T-helper 1 cell treated with Interleukin-12 subunit alpha and Interleukin-12 subunit beta and Interleukin-4 antibody, amounts not matched to agents 30 ng/mL and 1 ng/mL, for 36 hours (primary cell): ENCODE measurements around the gene RPN2. TPM values are rescaled to one million over a fixed set of nuclear protein-coding genes. Genes with fewer than 3 reads are reported as not detected.

Experiments
- intact Hi-C: fragments of 100-400 bp; cut with micrococcal nuclease; formaldehyde crosslinking; loops from one replicate; pipeline ENCODE4 v1.15.1; 2024
- total RNA-seq: library from RNA; stranded (reverse); gene quantifications from 2 replicates; pipeline ENCODE4 v1.2.3, GENCODE V29; 2022

RPN2 gene
- total RNA-seq, 1 donor from 2014 or later = 237 TPM

- intact Hi-C loops = loop anchor here (2.0 to 5.0 kb wide), 6 partner anchors 165 to 1725 kb away; partner anchors contain the start of genes CEP250, RBM39, SAMHD1 and SLA2
Measured at GRCh38 chr20:37179683-37180524, 774 bp downstream of the RPN2 start.

DNA sequence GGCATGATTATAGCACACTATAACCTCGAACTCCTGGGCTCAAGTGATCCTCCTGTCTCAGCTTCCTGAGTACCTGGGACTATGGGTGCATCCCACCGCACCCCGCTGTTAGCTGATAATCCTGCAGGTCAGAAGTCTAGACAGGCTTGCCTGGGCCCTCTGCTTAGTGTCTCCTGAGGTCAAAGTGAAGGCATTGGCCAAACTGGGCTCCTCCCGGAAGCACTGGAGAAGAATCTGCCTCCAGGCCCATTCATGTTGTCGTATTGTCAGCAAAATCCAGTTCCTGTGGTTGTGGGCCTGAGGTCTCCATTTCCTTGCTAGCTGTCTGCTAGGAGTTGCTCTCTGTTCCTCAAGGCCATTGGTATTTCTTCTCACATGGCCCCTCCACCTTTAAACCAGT lies 6.6 kb downstream of the RPN2 start:
- intact Hi-C loops = no loop called here

DNA sequence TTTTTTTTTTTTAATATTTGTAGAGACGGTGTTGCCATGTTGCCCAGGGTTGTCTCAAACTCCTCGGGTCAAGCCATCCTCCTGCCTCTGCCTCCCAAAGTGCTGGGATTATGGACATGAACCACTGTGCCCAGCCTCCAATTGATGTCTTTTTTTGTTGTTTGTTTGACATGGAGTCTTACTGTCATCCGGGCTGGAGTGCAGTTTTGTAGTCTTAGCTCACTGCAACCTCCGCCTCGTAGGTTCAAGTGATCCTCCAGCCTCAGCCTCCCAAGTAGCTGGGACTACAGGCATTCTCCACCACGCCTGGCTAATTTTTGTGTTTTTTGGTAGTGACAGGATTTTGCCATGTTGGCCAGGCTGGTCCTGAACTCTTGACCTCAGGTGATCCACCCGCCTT lies 9.7 kb downstream of the RPN2 start:
- intact Hi-C loops = no loop called here

DNA sequence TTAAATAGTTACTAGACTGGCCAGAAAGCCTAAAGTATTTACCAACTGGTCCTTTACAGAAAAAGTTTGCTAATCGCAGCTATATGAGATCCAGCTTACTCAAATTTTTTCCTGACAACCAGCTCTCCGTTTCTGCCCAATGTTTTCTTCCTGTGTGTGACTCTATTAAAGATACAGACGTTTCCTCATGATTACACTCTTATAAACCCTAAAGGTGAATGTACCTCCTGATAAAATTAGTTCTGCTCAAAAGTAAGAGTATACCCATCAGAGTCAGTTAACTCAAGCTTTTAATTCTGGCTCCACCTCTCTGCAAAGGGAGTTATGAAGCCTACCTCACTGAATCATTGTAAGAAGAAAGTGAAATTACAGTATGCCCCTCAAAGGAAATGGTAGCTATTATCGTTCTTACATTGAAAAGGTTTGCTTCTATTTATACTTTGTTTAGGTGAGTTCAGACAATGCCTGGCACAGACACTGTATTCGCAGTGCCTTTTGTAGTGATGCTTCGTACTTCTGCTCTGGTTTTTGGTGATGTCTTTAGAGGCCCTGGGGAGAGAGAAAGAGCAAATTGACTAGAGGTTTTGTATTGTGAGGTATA lies 10.4 kb downstream of the RPN2 start:
- intact Hi-C loops = loop anchor here (10.0 kb wide), 1 partner anchor 845 kb away; the partner anchor contains the start of genes RPRD1B and TTI1

GRCh38 chr20:37190354-37191112 lies 11.4 kb downstream of the RPN2 start:
- intact Hi-C loops = loop anchor here (10.0 kb wide), 1 partner anchor 844 kb away; the partner anchor contains the start of genes RPRD1B and TTI1

DNA sequence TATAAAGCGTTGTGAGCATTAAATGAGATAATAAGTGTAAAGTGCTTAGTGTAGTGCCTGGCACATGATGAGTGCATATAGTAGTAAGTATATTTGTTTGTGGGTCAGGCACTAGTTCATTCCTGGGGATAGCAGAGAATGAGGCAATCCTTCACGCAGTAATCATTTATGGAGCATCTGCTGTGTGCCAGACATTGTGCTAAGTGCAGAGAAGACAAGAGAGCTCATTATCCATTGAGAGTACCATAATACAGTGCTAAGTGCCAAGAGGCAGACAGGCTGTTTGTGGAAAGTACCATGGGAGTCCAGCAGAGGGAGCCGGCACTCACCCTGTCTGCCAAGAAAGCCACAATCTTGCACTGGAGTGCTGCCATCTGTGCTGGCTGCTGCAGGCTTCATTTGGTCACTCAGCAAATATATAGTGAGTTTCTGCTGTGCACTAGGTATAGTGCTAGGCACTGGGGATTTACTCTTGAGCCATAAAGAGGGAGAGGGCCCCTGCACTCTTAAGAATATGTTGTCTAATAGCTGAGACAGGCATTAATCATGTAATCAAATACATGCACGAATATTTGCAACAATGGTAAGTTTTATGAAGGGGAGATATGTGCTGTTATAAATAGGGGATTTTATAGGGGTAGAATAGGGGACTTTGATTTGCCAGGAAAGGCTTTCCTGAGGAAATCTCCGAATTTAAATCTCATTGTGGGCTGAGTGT lies 13.2 kb downstream of the RPN2 start:
- intact Hi-C loops = loop anchor here (1.0 to 10.0 kb wide), 4 partner anchors 14 to 843 kb away; partner anchors contain the start of genes RPRD1B and TTI1

DNA sequence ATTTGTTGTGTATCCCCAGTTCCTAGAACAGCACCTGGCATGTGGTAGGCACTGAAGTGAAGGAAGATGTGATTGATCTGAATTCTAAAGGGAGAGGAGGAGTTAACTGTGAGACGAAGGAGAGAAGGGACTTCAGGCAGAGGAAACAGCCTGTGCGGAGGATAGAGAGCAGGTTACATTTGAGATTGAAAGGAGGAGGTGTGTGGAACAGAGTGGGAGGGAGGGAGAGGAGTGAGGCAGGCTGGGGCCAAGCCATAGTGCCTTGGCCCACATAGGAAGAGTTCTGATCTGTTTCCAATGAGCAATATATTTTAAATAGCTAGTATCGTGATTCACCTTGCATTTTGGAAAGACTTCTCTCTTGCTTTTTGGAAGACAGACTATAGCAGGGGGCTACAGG lies 14.1 kb downstream of the RPN2 start:
- intact Hi-C loops = loop anchor here (10.0 kb wide), 1 partner anchor 842 kb away; the partner anchor contains the start of genes RPRD1B and TTI1

DNA sequence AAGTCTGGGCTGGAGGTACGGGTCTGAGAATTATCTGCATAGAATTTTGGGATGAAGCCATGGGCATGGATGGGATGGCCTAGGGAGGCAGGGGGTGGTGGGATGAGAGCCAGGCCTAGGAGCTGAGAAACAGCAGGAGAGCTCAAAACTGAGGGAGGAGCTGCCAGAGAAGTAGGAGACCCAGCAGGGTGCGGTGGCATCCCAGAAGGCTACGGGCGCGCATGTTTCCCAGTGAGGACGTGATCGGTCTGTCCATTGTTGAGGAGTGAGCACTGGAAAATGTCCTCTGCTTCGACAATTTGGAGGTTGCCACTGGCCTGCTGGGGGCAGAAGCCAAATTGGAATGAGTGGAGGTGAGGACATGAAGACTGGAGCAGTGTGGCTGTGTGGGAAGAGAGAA lies 14.7 kb downstream of the RPN2 start:
- intact Hi-C loops = loop anchor here (10.0 kb wide), 1 partner anchor 841 kb away; the partner anchor contains the start of genes RPRD1B and TTI1

DNA sequence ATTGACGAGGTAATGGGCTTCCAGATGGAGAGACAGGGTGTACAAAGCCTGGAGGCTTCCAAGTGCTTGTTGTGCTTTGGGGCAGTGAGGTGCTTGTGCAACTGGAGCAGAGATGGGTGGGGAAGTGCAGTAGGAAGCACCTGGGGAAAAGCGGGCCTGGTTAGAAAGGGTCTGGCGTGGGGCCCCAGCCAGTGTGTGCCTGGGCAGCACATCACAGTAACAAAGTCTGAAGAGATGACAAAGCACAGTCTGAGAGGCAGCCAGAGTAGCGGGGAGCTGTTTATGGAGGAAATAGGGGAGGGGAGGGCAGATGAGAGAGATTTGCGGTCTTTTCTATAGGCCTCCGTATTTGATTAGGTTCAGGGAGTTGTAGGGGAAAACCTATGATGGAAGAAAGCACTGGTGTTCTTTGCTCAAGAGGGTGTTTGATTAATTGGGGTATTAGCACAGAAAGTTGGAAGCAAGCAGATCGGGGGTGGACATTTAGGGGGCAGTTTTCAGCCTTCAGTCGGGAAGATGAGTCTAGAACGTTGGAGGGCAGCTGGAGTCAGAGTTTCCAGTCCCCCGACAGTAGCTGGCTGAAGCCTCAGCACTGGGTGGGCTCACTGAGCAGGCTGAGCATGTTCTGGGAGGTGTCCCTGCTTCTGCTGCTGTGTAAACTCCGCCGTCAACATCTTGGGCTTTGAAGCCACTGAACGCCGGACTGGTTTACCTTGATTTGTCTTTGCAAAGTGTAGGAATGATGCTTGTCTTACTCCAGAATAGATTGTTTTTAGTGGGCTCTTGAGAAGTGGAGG lies 15.7 kb downstream of the RPN2 start:
- intact Hi-C loops = loop anchor here (1.0 to 10.0 kb wide), 2 partner anchors 189 to 840 kb away; partner anchors contain the start of genes RPRD1B and TTI1

- intact Hi-C loops = loop anchor here (10.0 kb wide), 1 partner anchor 836 kb away; the partner anchor contains the start of genes RPRD1B and TTI1
Measured at GRCh38 chr20:37198932-37199660, 20.0 kb downstream of the RPN2 start.

DNA sequence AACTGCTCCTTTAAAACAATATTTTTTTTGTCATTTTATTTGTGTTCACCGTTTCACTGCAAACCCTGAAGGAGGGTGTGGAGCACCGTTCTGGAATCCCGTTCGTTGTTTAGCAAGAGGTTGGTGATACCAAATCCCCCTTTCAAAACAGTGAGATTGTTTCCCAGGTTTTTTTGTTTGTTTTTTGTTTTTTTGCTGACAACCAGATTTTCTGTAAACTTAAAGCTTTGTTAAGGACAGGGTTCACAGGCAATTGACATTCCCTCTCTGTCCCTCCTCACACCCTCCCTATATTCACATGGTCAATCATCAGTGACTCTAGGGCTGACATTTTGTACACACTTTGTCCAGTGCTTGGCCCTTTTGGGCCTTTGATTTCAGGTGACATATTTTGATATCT lies 21.2 kb downstream of the RPN2 start:
- intact Hi-C loops = no loop called here

DNA sequence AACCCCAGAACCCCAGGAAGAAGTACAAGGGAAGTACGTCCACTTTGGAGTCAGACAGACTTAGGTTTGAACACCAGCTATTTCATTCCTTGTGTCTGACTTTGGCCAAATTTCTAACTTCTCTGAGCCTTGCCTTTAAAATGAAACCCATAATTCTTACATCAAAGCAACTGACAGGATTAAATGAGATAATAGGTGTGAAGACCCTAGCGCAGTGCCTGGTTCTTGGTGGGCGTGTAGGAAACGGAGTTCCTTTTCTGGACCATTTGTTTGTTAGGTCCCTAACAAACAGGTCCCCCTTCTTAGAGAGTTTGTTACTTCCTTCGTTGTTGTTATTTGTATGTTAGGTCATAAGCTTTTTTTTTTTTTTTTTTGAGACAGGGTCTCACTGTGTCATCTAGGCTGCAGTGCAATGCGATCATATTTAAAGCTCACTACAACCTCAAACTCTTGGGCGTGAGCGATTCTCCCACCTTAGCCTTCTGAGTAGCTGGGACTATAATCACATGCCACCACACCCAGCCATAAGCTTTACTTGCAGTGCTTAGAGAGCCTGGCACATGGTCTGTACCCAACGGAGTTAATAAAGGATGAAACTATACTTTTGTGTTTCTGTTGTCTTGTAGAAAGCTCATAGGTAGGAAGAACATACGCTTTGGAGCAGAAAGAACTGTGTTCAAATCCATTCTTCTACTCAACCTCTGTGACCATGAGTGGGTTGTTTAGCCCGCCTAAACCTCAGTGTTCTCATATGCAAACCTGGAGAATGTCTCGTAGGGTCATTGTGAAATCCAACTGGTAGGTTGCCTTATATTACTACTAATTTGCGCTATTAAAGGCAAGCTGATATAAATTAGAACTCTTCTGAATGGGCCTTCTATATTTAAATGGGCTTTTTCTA lies 22.0 kb downstream of the RPN2 start:
- intact Hi-C loops = no loop called here

DNA sequence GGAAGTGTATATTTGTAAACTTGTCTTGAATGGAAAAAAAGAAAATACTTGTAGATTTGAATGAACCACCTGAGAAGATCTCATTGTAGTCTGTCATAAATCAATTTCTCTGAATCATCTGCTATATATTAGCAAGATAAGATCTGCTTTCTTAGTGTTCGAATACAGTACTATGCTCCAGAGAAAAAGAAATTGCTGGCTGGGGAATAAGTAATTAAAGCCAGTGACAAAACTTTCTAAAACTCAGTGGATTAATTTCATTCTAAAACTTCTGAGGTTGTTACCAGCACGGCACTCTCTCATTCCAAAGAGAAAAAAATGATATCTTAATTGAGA lies 22.7 kb downstream of the RPN2 start:
- intact Hi-C loops = loop anchor here (1.0 kb wide), 1 partner anchor 333 kb away; no protein-coding TSS in a partner anchor

GRCh38 chr20:37202267-37202943 lies 23.3 kb downstream of the RPN2 start:
- intact Hi-C loops = loop anchor here (1.0 kb wide), 1 partner anchor 332 kb away; no protein-coding TSS in a partner anchor

GRCh38 chr20:37204056-37204455 lies 24.9 kb downstream of the RPN2 start:
- intact Hi-C loops = no loop called here

GRCh38 chr20:37205130-37205529 lies 26.0 kb downstream of the RPN2 start:
- intact Hi-C loops = no loop called here

- intact Hi-C loops = no loop called here
Measured at GRCh38 chr20:37205794-37206193, 26.7 kb downstream of the RPN2 start.

DNA sequence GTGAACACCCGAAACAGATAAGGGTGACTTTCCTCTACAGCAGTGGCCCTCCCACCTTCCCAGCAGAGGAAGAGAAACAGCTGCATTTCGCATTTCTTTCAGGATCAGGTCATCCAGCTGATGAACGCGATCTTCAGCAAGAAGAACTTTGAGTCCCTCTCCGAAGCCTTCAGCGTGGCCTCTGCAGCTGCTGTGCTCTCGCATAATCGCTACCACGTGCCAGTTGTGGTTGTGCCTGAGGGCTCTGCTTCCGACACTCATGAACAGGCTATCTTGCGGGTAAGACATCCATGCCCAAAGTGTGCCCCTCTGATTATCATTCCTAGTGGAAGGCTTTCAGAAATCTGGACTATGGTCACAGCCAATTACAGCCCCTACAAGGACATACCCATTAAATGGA lies 28.0 kb downstream of the RPN2 start:
- intact Hi-C loops = no loop called here
